Heart left ventricle (tissue), 16 donors: Measurements from ENCODE around the gene GAB4. TPM values are rescaled to one million over a fixed set of nuclear protein-coding genes. Genes with fewer than 3 reads are reported as not detected.
"Not testable (repeated sequence)": the region's sequence is repeated elsewhere in the genome, so short reads cannot be mapped to it uniquely, and the experiment has no call there.

ENCODE experiments used
- ATAC-seq, 4 donors: fragments of 200-7000 bp; cut with Tn5 transposase; one replicate each; pipeline ENCODE4 v1.9.1; 2020 to 2022; ENCODE audit warnings: moderate library complexity in 4 of 4, mild to moderate bottlenecking in 3 of 4, moderate number of reproducible peaks in 1 of 4
- DNase-seq, 5 donors: peaks; one replicate each; pipeline ENCODE4 v3.0.0-alpha.2; 2020
- H3K27ac ChIP-seq, 12 donors: fragments of 200-600 bp; sonication (generic) in 4 of 12; one replicate each; pipeline versions ENCODE4 v1.5.0 to v1.8.0; 2016 to 2022; ENCODE audit warnings: mild to moderate bottlenecking in 2 of 12
- H3K27me3 ChIP-seq, 9 donors: fragments of 200-600 bp; sonication (generic) in 2 of 9; one replicate each; pipeline versions ENCODE4 v1.5.1 to v1.8.0; 2016 to 2022; ENCODE audit warnings: mild to moderate bottlenecking in 3 of 9
- H3K36me3 ChIP-seq, 9 donors: fragments of 200-600 bp; sonication (generic) in 2 of 9; one replicate each; pipeline versions ENCODE4 v1.5.0 to v1.8.0; 2018 to 2022; ENCODE audit warnings: mild to moderate bottlenecking in 2 of 9
- H3K4me1 ChIP-seq, 12 donors: fragments of 200-600 bp; sonication (generic) in 4 of 12; one replicate each; pipeline versions ENCODE4 v1.5.0 to v1.8.0; 2016 to 2022; ENCODE audit warnings: mild to moderate bottlenecking in 3 of 12
- H3K4me3 ChIP-seq, 12 donors: fragments of 200-600 bp; sonication (generic) in 4 of 12; one replicate each; pipeline versions ENCODE4 v1.5.0 to v1.8.0; 2017 to 2022; ENCODE audit warnings: mild to moderate bottlenecking in 9 of 12, moderate library complexity in 4 of 12
- H3K9me3 ChIP-seq, 12 donors: fragments of 200-600 bp; sonication (generic) in 4 of 12; one replicate each; pipeline versions ENCODE4 v1.5.0 to v1.8.0; 2016 to 2022; ENCODE audit warnings: mild to moderate bottlenecking in 1 of 12
- POLR2A ChIP-seq, 2 donors: fragments of 450-650 bp; IDR thresholded peaks; one replicate each; pipeline ENCODE4 v1.6.1; 2017; ENCODE audit warnings: antibody characterized with exemption in 2 of 2, mild to moderate bottlenecking in 2 of 2, moderate library complexity in 2 of 2
- WGBS, 4 donors: extraction: QIAGEN DNeasy Blood & Tissue Kit in 2 of 4; methylation state at CpG; one replicate each; pipeline versions ENCODE4 v1.1.5 to v1.1.7; 2013 to 2018; 5-methylcytosine and 5-hydroxymethylcytosine counted together
- intact Hi-C, 10 donors: fragments of 100-400 bp; cut with DNase I; formaldehyde crosslinking; loops; one replicate each; pipeline versions ENCODE4 v1.11.1 to v1.14.2; 2022
- polyA plus RNA-seq, 2 donors: library from polyadenylated mRNA; stranded (reverse); fragments of 200-250 nt; gene quantifications; one replicate each; pipeline ENCODE4 v1.2.3, GENCODE V29; 2013
- total RNA-seq, 9 donors: library from RNA; depleted of rRNA in 2 of 9; stranded (reverse); fragments of >200 nt in 2 of 9; fragmentation: NEBNext Ultra II Directional in 3 of 9; extraction: Animal tissue kit (Norgen Biotek cat#: 25700) in 3 of 9; gene quantifications; one replicate each; pipeline versions ENCODE4 v1.1.0 to v1.2.4, GENCODE V29; 2016 to 2023
- TF ChIP-seq, protein P1 (sequence below), 12 donors: fragments of 200-600 bp; sonication (generic) in 4 of 12; IDR thresholded peaks; one replicate each; pipeline versions ENCODE4 v1.5.0 to v1.8.0; 2018 to 2022; ENCODE audit warnings: antibody characterized with exemption in 12 of 12, mild to moderate bottlenecking in 5 of 12
- donor health status: ischemic (EF 13 %, LVEDD 7.1; RV severe dilation, severe dysfunction).
- donor health status: healthy with polysubstance abuse.
- donor health status: DM: no; HTN: yes; CAD: no.
- donor health status: DM: no; HTN: no; CAD: no.
- donor health status: ischemic (EF 25% LVEDD 6.9; RV normal size, moderate dysfunction).
- donor health status: ischemic (EF 25% LVEDD 5.7; RV mildly dilated, moderate dysfunction).
- donor health status: healthy.
- donor health status: DM: yes; HTN: yes; CAD: no.
- donor health status: ischemic (EF 35%, LVEDD 5.7; RV mildly dilated, moderate dysfunction).
- donor health status: nonischemic (EF 11% LVEDD 7.7; RV severe dilation, severe dysfunction).
- donor health status: DM: yes; HTN: yes; CAD: no.
- donor health status: PGD.
- donor health status: ischemic (EF 29% LVEDD 5.4; RV normal size, mild dysfunction).
- donor health status: nonischemic (EF 23%, LVEDD 6.1; RV moderate dilation, normal function).

The GAB4 gene
- total and polyA plus RNA-seq, 11 donors = not detected

DNA sequence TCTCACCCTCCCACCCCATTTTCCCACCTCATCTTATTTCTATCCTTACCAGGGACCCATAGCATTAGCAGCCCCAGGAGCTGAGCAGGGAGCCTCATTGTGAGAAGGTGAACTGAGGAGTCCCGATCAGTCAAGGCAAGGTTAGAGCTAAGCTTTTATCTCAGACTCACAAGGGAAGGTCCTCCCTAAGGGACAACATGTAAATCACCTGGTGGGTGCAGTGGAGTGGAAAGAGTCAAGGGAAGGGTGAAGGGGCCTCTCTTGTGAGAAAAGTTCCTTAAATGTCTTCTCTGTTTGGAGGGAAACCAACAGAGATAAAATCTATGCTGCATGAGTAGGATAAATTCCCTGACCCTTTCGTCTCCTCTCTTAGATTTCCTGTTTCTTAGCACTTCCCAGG, 85.9 kb downstream of the GAB4 start:
- no peak overlapping the region for H3K4me3 ChIP-seq
- no peaks in the 10 kb centered on the region for H3K4me1 ChIP-seq
- H3K27ac ChIP-seq = no peak overlapping the region
- TF ChIP-seq POLR2A (IDR thresholded peaks at IDR 0.05) = no peak
- TF ChIP-seq, protein P1, sequence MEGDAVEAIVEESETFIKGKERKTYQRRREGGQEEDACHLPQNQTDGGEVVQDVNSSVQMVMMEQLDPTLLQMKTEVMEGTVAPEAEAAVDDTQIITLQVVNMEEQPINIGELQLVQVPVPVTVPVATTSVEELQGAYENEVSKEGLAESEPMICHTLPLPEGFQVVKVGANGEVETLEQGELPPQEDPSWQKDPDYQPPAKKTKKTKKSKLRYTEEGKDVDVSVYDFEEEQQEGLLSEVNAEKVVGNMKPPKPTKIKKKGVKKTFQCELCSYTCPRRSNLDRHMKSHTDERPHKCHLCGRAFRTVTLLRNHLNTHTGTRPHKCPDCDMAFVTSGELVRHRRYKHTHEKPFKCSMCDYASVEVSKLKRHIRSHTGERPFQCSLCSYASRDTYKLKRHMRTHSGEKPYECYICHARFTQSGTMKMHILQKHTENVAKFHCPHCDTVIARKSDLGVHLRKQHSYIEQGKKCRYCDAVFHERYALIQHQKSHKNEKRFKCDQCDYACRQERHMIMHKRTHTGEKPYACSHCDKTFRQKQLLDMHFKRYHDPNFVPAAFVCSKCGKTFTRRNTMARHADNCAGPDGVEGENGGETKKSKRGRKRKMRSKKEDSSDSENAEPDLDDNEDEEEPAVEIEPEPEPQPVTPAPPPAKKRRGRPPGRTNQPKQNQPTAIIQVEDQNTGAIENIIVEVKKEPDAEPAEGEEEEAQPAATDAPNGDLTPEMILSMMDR (IDR thresholded peaks at IDR 0.05) = no peak
- 33 to 54% (median 38%) methylated on average over 2 of the region's 2 CpGs for WGBS, 4 donors
- DNase-seq (no peak), ATAC-seq (no peak)
- H3K27me3 ChIP-seq = peaks cover 0 to 59% (median 10%) of the 10 kb centered on the region in 9 donors
- no peaks in the 10 kb centered on the region for H3K9me3 ChIP-seq
- H3K36me3 ChIP-seq = no peaks in the 10 kb centered on the region
- intact Hi-C loops = loop anchor here in 1 of 10 donors (10.0 kb wide), 1 partner anchor 133 kb away; no protein-coding TSS in a partner anchor

DNA sequence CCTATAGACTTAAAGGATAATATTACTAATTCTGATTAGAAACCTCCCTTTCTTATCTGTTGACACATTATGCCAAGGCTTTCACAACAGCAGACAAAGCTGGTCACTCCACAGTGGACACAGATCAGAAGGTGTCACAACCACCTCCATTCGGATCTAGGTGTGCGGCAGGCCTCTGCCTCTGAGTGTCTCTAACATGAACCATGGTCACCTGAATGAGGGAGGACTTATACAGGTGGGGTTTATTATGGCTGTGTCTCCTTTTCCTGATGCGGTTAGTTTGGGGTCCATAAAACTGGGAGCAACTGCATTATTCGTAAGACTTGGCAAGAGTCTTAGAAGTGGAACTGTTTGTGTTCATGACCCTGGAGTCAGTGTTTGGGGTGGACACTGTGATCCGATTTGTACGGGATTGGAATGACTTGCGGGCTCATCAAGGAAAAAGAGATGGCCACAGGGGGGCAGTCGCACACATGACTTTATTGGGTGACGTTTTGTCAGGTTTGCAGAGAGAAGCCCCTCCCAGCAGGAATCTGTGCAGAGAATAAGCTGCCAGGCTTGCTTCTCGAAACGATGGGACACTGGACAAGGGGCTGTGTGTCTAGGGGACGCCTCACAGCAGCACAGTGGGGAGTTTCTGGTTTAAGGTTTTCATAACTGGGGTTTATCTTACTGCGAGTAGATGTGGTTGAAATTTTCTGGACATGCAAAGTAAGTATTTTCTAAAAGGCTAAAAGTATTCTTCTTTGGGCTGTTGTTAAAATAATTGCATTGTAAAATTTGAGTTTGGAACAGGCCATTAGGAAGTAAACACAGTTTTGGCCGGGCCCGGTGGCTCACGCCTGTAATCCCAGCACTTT, 90.6 kb downstream of the GAB4 start:
- peak in 3 of 4 donors; percentile 39 to 47 (median 39) for ATAC-seq
- Histone ChIP-seq H3K36me3 (no peaks in the 10 kb centered on the region), H3K27ac (no peak overlapping the region), H3K9me3 (no peaks in the 10 kb centered on the region), H3K4me1 (no peaks in the 10 kb centered on the region), H3K4me3 (no peak overlapping the region), H3K27me3 (peaks cover 0 to 76% (median 11%) of the 10 kb centered on the region in 9 donors)
- TF ChIP-seq, protein P1 (IDR thresholded peaks at IDR 0.05) = peak; percentile 46 to 66 (median 52)
- no peak for TF ChIP-seq POLR2A (IDR thresholded peaks at IDR 0.05)
- DNase-seq = peak; percentile 18 to 68 (median 49)
- 29 to 30% (median 30%) methylated on average over 16 of the region's 16 CpGs for WGBS, 4 donors
- intact Hi-C loops = loop anchor here in 8 of 10 donors (1.0 to 10.0 kb wide), 4 partner anchors 137 to 141 kb away; no protein-coding TSS in a partner anchor

DNA sequence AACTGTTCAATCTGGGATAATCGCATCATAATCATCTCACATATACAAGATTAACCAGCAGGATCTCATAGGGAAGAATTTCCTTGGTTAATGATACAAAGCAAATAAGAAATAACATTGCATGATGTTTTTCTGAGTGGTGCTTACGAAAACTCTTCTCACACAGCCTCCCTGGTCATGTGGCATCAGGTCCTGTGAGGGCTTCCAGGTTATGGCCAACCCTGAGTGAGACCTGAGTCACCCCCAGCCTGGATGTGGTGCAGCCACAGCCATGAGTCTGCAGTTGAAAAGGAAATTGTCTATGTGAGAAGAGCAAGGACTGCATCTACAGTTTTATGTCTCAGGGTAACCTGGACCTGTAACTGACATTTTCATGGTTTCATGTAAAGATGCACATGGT, 92.3 kb downstream of the GAB4 start:
- intact Hi-C loops = loop anchor here in 5 of 10 donors (2.0 to 10.0 kb wide), 3 partner anchors 139 to 142 kb away; no protein-coding TSS in a partner anchor
- WGBS, 4 donors = 52 to 76% (median 70%) methylated on average over 2 of the region's 2 CpGs
- DNase-seq = no peak
- Histone ChIP-seq H3K27me3 (peaks cover 0 to 67% (median 6%) of the 10 kb centered on the region in 9 donors), H3K4me3 (no peak overlapping the region), H3K27ac (no peak overlapping the region), H3K9me3 (no peaks in the 10 kb centered on the region), H3K36me3 (no peaks in the 10 kb centered on the region), H3K4me1 (no peaks in the 10 kb centered on the region)
- no peak for TF ChIP-seq POLR2A (IDR thresholded peaks at IDR 0.05)
- TF ChIP-seq, protein P1 (IDR thresholded peaks at IDR 0.05) = no peak
- no peak for ATAC-seq

DNA sequence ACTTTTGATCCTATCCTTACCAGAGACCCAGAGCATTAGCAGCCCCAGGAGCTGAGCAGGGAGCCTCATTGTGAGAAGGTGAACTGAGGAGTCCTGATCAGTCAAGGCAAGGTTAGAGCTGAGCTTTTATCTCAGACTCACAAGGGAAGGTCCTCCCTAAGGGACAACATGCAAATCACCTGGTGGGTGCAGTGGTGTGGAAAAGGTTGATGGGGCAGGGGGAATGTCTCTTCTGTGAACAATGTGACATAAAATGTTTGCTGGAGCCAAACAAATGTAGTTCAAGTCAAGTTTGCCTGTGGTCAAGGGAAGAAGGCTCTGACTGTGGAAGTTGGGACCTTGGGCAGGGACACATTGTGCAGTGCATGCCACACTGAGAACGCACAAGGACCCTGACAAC, 93.1 kb downstream of the GAB4 start:
- H3K9me3 ChIP-seq, H3K4me1 ChIP-seq, ATAC-seq, DNase-seq, H3K36me3 ChIP-seq, H3K27ac ChIP-seq, H3K4me3 ChIP-seq: not testable (repeated sequence)
- 66 to 100% (median 87%) methylated on average over 1 of the region's 1 CpG for WGBS, 4 donors
- intact Hi-C loops = loop anchor here in 4 of 10 donors (5.0 to 10.0 kb wide), 2 partner anchors 140 to 142 kb away; no protein-coding TSS in a partner anchor
- H3K27me3 ChIP-seq = peaks cover 0 to 66% (median 6%) of the 10 kb centered on the region in 9 donors
